ENCODE data around the gene ZNF578. TPM values are rescaled to one million over a fixed set of nuclear protein-coding genes. Genes with fewer than 3 reads are reported as not detected.
"Not testable (repeated sequence)": the region's sequence is repeated elsewhere in the genome, so short reads cannot be mapped to it uniquely, and the experiment has no call there.

Gene ZNF578
- total RNA-seq, 2 experiments from 2014 or later: 0.95 to 1.2 TPM

DNA sequence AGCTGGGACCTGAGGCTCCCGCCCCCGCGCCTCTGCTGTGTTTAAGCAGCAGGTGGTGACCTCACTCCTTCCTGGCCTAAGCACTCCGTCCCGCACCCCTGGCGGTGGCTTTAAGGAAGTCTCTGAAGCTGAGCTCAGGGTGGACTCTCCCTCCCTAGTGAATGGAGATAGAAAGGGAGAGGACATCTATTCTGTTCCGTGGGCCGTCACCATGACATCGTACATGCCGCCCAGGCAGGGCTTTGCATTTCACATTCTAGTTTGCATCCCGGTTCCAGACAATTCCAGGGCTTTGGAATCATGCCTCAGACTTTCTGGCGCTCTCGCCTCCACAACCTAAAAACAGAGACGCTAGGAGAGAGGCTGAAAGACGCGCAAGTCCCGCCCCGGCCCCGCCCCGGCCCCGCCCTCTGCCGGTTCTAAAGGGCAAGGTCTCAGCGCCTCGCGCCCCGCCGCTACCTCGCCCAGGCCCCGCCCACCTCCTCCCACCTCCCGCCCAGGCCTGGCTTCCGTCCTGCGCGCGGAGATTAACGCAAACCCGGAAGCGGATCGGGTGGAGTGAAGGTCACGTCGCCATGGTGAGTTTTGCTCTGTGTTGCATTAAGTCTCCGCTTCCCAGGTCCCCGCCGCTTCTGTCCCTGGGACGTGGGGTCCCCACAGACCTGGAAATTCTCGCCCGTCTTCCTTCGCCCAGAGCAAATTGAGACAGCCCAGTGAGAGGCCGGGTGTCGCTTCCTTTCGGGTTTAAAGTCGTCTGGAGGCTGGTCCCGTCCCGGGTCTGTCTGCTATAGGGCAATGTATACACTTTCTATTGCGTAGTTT, 74.0 kb downstream of the ZNF578 start, which contains the start of gene ZNF808:
ZNF808 (plus strand) TSS at position 535 of the 822 bp plus-strand sequence. CDS start 15,617 bp downstream, outside the sequence.
- peaks cover 39% of the 10 kb centered on the region for H3K36me3 Mint-ChIP-seq (ENCODE audit: low read depth)
- DNase-seq: peak; percentile 97
- ChIA-PET POLR2A (interaction anchor here (1.0 kb wide), 2 partner anchors 8 to 9 kb away, joined by 3 to 5 read pairs; no protein-coding TSS in a partner anchor), CTCF (no interaction called here)
- peaks cover 21% of the 10 kb centered on the region for H3K4me1 Mint-ChIP-seq
- H3K27me3 Mint-ChIP-seq: no peaks in the 10 kb centered on the region
- H3K9me3 Mint-ChIP-seq: peaks cover 29% of the 10 kb centered on the region
- H3K4me3 Mint-ChIP-seq: peak within 1 kb of the TSS; percentile 96
- H3K27ac Mint-ChIP-seq: peak within 1 kb of the TSS; percentile 84

GRCh38 chr19:52527956-52528351, 74.6 kb downstream of the ZNF578 start:
- ChIA-PET POLR2A (interaction anchor here (0.9 kb wide), 1 partner anchor 8 kb away, joined by 3 read pairs; no protein-coding TSS in a partner anchor), CTCF (no interaction called here)
- peak overlapping the region; percentile 84 for H3K27ac Mint-ChIP-seq

DNA sequence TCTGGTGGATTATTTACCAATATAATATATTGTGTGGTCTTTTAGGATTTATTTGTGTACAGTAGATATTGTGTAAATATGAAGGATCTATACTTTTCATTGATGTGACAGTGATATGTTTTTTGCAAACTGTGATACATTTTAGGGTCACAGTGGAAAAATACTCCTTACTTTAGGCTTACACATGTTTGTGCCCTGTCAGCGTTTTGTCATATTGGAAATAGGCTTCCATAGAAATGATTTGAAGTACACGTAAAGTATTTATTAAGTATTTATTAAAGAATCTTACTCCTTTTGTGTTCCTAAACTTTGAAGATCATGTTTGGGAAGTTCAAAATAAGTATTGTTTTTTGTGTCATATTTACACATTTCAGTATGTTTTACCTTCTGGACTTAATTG, 79.1 kb downstream of the ZNF578 start:
- no peak overlapping the region for H3K27ac Mint-ChIP-seq
- H3K9me3 Mint-ChIP-seq: peaks cover 20% of the 10 kb centered on the region
- H3K27me3 Mint-ChIP-seq: no peaks in the 10 kb centered on the region
- peaks cover 40% of the 10 kb centered on the region for H3K4me1 Mint-ChIP-seq
- no peak overlapping the region for H3K4me3 Mint-ChIP-seq
- DNase-seq: no peak
- H3K36me3 Mint-ChIP-seq (ENCODE audit: low read depth): peaks cover 74% of the 10 kb centered on the region
- POLR2A ChIA-PET: no interaction called here
- CTCF ChIA-PET: no interaction called here

More at GRCh38 chr19:52527956-52528351, 74.6 kb downstream of the ZNF578 start:
- peaks cover 23% of the 10 kb centered on the region for H3K9me3 Mint-ChIP-seq
- peaks cover 44% of the 10 kb centered on the region for H3K36me3 Mint-ChIP-seq (ENCODE audit: low read depth)
- peak overlapping the region; percentile 96 for H3K4me3 Mint-ChIP-seq
- no peaks in the 10 kb centered on the region for H3K27me3 Mint-ChIP-seq
- DNase-seq: peak; percentile 19
- H3K4me1 Mint-ChIP-seq: peaks cover 21% of the 10 kb centered on the region

DNA sequence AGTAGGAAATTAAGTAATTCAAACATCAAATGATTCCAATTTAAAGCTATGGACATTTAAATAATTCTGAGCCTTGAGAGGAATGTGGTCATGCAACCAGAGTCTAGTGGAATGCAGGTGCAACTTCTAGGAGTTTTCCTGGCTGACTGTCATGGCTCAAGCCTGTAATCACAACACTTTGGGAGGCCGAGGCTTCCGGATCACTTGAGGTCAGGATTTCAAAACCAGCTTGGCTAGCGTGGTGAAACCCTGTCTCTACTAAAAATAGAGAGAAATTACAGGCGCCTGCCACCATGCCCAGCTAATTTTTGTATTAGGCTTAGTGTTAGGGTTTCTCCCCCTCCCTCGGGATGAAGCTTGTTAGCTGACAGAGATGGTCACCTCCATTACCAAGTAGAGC, 80.5 kb downstream of the ZNF578 start:
- H3K4me3 Mint-ChIP-seq: no peak overlapping the region
- no peaks in the 10 kb centered on the region for H3K27me3 Mint-ChIP-seq
- H3K27ac Mint-ChIP-seq: no peak overlapping the region
- ChIA-PET POLR2A (no interaction called here), CTCF (no interaction called here)
- H3K9me3 Mint-ChIP-seq: peaks cover 20% of the 10 kb centered on the region
- H3K36me3 Mint-ChIP-seq (ENCODE audit: low read depth): peaks cover 72% of the 10 kb centered on the region
- DNase-seq: no peak
- peaks cover 35% of the 10 kb centered on the region for H3K4me1 Mint-ChIP-seq

- Mint-ChIP-seq H3K36me3 (ENCODE audit: low read depth) (peaks cover 74% of the 10 kb centered on the region), H3K9me3 (peaks cover 23% of the 10 kb centered on the region), H3K27ac (peak overlapping the region; percentile 97), H3K4me1 (peaks cover 31% of the 10 kb centered on the region), H3K4me3 (peak overlapping the region; percentile 85)
- ChIA-PET POLR2A (interaction anchor here (1.3 kb wide), 1 partner anchor 8 kb away, joined by 3 read pairs; no protein-coding TSS in a partner anchor), CTCF (interaction anchor here (0.7 kb wide), 1 partner anchor 17 kb away, joined by 3 read pairs; no protein-coding TSS in a partner anchor)
- not testable (repeated sequence) for H3K27me3 Mint-ChIP-seq
- DNase-seq: peak; percentile 39
Measured at GRCh38 chr19:52535385-52535770, 82.0 kb downstream of the ZNF578 start.

DNA sequence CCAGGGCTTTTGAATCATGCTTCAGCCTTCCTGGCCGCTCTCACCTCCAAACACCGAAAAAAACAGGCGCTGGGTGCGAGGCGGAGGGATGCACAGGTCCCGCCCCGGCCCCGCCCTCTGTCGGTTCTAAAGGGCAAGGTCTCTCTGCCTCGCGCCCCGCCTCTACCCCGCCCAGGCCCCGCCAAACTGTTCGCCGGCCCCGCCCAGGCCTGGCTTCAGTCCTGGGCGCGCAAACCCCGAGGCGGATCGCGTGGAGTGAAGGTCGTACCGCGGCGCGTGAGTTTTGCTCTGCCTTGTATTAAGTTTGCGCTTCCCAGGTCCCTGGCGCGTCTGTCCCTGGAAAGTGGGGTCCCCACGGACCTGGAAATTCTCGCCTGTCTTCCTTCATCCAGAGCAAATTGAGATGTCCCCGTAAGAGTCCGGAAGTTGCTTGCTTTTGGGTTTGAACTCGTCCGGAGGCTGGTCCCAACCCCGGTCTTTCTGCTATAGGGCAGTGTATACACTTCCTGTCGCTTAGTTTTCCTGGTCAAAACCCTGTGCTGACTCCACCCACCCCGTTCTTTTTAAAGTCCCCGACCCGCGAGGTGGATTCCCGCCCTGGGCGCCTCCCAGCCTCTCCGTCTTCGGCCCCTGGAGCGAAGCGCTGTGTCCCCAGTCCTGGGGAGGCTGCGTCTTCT, 82.6 kb downstream of the ZNF578 start:
- peaks cover 27% of the 10 kb centered on the region for H3K9me3 Mint-ChIP-seq
- ChIA-PET POLR2A (interaction anchor here (1.0 to 1.3 kb wide), 4 partner anchors 8 to 139 kb away, joined by 3 to 5 read pairs (median 3); no protein-coding TSS in a partner anchor), CTCF (interaction anchor here (0.7 kb wide), 1 partner anchor 17 kb away, joined by 3 read pairs; no protein-coding TSS in a partner anchor)
- peaks cover 76% of the 10 kb centered on the region for H3K36me3 Mint-ChIP-seq (ENCODE audit: low read depth)
- peaks cover 34% of the 10 kb centered on the region for H3K4me1 Mint-ChIP-seq
- H3K27ac Mint-ChIP-seq: peak overlapping the region; percentile 97
- DNase-seq: peak; percentile 94
- no peaks in the 10 kb centered on the region for H3K27me3 Mint-ChIP-seq
- H3K4me3 Mint-ChIP-seq: peak overlapping the region; percentile 85

DNA sequence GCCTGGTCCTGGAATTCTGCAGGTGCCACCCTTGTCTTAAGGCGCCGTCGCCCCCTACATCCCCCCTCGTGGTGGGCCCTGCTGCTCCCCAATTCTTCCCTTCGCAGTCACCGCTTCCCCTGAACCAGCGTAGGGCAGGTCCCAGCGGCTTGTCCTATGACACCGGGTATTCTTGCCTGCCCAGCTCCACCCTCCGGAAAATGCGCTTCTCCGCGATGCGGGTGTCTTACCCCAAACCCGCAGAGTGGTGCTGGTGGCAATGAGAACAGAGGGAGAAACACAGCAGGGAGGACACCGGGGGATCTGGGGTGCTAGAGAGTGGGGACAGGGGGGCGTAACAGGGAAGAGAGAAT, 83.1 kb downstream of the ZNF578 start:
- ChIA-PET POLR2A (interaction anchor here (1.0 kb wide), 4 partner anchors 8 to 140 kb away, joined by 3 to 5 read pairs (median 3); no protein-coding TSS in a partner anchor), CTCF (no interaction called here)
- Mint-ChIP-seq H3K4me1 (peaks cover 34% of the 10 kb centered on the region), H3K27me3 (no peaks in the 10 kb centered on the region), H3K27ac (peak overlapping the region; percentile 97), H3K4me3 (peak overlapping the region; percentile 85), H3K9me3 (peaks cover 31% of the 10 kb centered on the region), H3K36me3 (ENCODE audit: low read depth) (peaks cover 77% of the 10 kb centered on the region)
- DNase-seq: peak; percentile 67

GRCh38 chr19:52538815-52539214, 85.5 kb downstream of the ZNF578 start:
- POLR2A ChIA-PET, H3K4me3 Mint-ChIP-seq, H3K27me3 Mint-ChIP-seq, DNase-seq, CTCF ChIA-PET, H3K27ac Mint-ChIP-seq: not testable (repeated sequence)
- Mint-ChIP-seq H3K9me3 (peaks cover 45% of the 10 kb centered on the region), H3K36me3 (ENCODE audit: low read depth) (peaks cover 79% of the 10 kb centered on the region), H3K4me1 (peaks cover 50% of the 10 kb centered on the region)

- POLR2A ChIA-PET, H3K4me3 Mint-ChIP-seq, H3K27ac Mint-ChIP-seq, H3K27me3 Mint-ChIP-seq, CTCF ChIA-PET, DNase-seq: not testable (repeated sequence)
- Mint-ChIP-seq H3K9me3 (peaks cover 52% of the 10 kb centered on the region), H3K36me3 (ENCODE audit: low read depth) (peaks cover 88% of the 10 kb centered on the region), H3K4me1 (peaks cover 35% of the 10 kb centered on the region)
Measured at GRCh38 chr19:52541176-52541575, 87.8 kb downstream of the ZNF578 start.

DNA sequence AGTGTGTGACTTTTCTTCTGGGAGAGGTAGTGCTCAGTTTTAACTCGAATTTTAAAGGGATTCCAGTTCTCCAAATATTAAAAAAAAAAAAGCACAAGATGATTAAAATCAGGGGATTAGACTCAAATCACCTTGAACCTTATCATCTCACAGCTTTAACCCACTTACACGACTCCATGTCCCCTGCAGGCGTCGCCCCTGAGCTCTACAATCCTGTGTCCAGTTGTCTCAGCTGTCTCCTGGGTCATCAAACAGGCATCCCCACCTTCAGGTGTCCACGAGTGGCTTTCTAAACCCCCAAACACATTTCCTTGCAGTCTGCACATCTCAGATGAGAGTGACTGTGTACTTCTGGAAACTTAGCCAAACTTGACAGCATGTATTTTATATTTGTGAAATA, 88.3 kb downstream of the ZNF578 start:
- DNase-seq: no peak
- Mint-ChIP-seq H3K27ac (no peak overlapping the region), H3K27me3 (no peaks in the 10 kb centered on the region), H3K9me3 (peaks cover 50% of the 10 kb centered on the region), H3K4me1 (peaks cover 32% of the 10 kb centered on the region), H3K36me3 (ENCODE audit: low read depth) (peaks cover 88% of the 10 kb centered on the region), H3K4me3 (no peak overlapping the region)
- CTCF ChIA-PET: no interaction called here
- POLR2A ChIA-PET: no interaction called here

DNA sequence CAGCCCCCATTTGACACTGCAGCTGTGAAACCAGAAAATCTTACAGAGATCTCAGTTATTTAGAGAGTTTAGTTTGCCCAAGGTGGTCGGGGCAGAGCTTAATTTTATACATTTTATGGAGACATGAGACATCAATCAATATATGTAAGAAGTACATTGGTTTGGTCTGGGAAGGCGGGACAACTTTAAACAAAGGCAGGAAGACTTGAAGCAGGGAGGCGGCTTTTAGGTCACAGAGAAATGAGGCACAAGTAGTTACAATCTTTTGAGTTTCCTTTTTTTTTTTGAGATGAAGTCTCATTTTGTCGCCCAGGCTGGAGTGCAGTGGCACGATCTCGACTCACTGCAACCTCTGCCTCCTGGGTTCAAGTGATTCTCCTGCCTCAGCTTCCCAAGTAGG, 89.2 kb downstream of the ZNF578 start:
- H3K27me3 Mint-ChIP-seq, H3K4me3 Mint-ChIP-seq, DNase-seq, POLR2A ChIA-PET: not testable (repeated sequence)
- Mint-ChIP-seq H3K9me3 (peaks cover 49% of the 10 kb centered on the region), H3K36me3 (ENCODE audit: low read depth) (peaks cover 88% of the 10 kb centered on the region), H3K27ac (peak overlapping the region; percentile 48), H3K4me1 (peaks cover 25% of the 10 kb centered on the region)
- CTCF ChIA-PET: interaction anchor here (0.6 kb wide), 1 partner anchor 825 kb away, joined by 3 read pairs; no protein-coding TSS in a partner anchor

GRCh38 chr19:52542984-52543664, 89.8 kb downstream of the ZNF578 start:
- ChIA-PET POLR2A (interaction anchor here (1.0 kb wide), 1 partner anchor 23 kb away, joined by 4 read pairs; no protein-coding TSS in a partner anchor), CTCF (interaction anchor here (0.6 kb wide), 1 partner anchor 824 kb away, joined by 3 read pairs; no protein-coding TSS in a partner anchor)
- Mint-ChIP-seq H3K9me3 (peaks cover 52% of the 10 kb centered on the region), H3K36me3 (ENCODE audit: low read depth) (peaks cover 92% of the 10 kb centered on the region), H3K27ac (peak overlapping the region; percentile 48), H3K27me3 (no peaks in the 10 kb centered on the region), H3K4me3 (no peak overlapping the region), H3K4me1 (peaks cover 25% of the 10 kb centered on the region)
- DNase-seq: peak; percentile 50
